Keratinocyte (primary cell): ENCODE data around the gene C1QTNF7. TPM values are rescaled to one million over a fixed set of nuclear protein-coding genes. Genes with fewer than 3 reads are reported as not detected.

Experiments used
- DNase-seq: peaks from one replicate; pipeline ENCODE4 v3.0.0-alpha.2; 2011; ENCODE audit warnings: low read depth, missing footprints, low spot score
- FAIRE-seq: peaks from 2 replicates; lab custom pipeline; 2011; peaks lifted over from hg19 to GRCh38; lab: Jason Lieb, UNC
- H2AFZ ChIP-seq: 2 replicates; pipeline ENCODE4 v1.6.0; 2012; ENCODE audit warnings: low read length, control low read depth, inconsistent platforms; ENCODE audit not compliant: control insufficient read depth
- H3K27ac ChIP-seq: 2 replicates; pipeline ENCODE4 v1.5.1; 2011; ENCODE audit warnings: low read length; ENCODE audit not compliant: control insufficient read depth, insufficient read depth
- H3K27me3 ChIP-seq: 3 replicates; pipeline ENCODE4 v1.6.0; 2011; ENCODE audit warnings: low read length; ENCODE audit not compliant: control insufficient read depth, insufficient read depth; ENCODE audit errors: extremely low read depth
- H3K36me3 ChIP-seq, 2 experiments: 2 replicates in 1 of 2; 3 replicates in 1 of 2; pipeline ENCODE4 v1.5.1; 2011; ENCODE audit warnings: low read length in 2 of 2, mild to moderate bottlenecking in 1 of 2; ENCODE audit not compliant: control insufficient read depth in 2 of 2, insufficient read depth in 2 of 2; ENCODE audit errors: extremely low read depth in 1 of 2
- H3K4me1 ChIP-seq: 3 replicates; pipeline ENCODE4 v1.5.1; 2011; ENCODE audit warnings: low read length; ENCODE audit not compliant: control insufficient read depth, insufficient read depth; ENCODE audit errors: extremely low read depth
- H3K4me2 ChIP-seq: 3 replicates; pipeline ENCODE4 v1.6.0; 2011; ENCODE audit warnings: low read depth, low read length; ENCODE audit not compliant: control insufficient read depth, insufficient read depth; ENCODE audit errors: extremely low read depth
- H3K4me3 ChIP-seq, 3 experiments: fragments of 200-600 bp in 1 of 3; sonication (generic) in 1 of 3; 2 replicates in 2 of 3; 3 replicates in 1 of 3; pipeline ENCODE4 v1.5.1; 2011 to 2016; ENCODE audit warnings: low read length in 3 of 3, mild to moderate bottlenecking in 3 of 3, control low read depth in 2 of 3, inconsistent platforms in 1 of 3, low read depth in 1 of 3, mixed read lengths in 1 of 3, mixed run types in 1 of 3, moderate library complexity in 1 of 3; ENCODE audit not compliant: control insufficient read depth in 2 of 3, insufficient read depth in 2 of 3; ENCODE audit errors: extremely low read depth in 1 of 3
- H3K79me2 ChIP-seq: 2 replicates; pipeline ENCODE4 v1.6.0; 2012; ENCODE audit warnings: low read length; ENCODE audit not compliant: control insufficient read depth, insufficient read depth
- H3K9ac ChIP-seq: 3 replicates; pipeline ENCODE4 v1.6.0; 2011; ENCODE audit warnings: low read length; ENCODE audit not compliant: control insufficient read depth, insufficient read depth; ENCODE audit errors: extremely low read depth
- H3K9me1 ChIP-seq: 3 replicates; pipeline ENCODE4 v1.6.0; 2011; ENCODE audit warnings: low read length; ENCODE audit not compliant: control insufficient read depth, insufficient read depth; ENCODE audit errors: extremely low read depth
- H3K9me3 ChIP-seq: 2 replicates; pipeline ENCODE4 v1.5.1; 2012; ENCODE audit warnings: low read depth, low read length; ENCODE audit not compliant: control insufficient read depth
- H4K20me1 ChIP-seq: 3 replicates; pipeline ENCODE4 v1.6.0; 2011; ENCODE audit warnings: low read length; ENCODE audit not compliant: control insufficient read depth, insufficient read depth; ENCODE audit errors: extremely low read depth
- CTCF ChIP-seq, 3 experiments: IDR thresholded peaks in 1 of 3; conservative IDR thresholded peaks in 1 of 3; optimal IDR thresholded peaks in 1 of 3; 2 replicates in 2 of 3; 3 replicates in 1 of 3; pipeline versions ENCODE3 to v1.5.1; 2011; ENCODE audit warnings: low read length in 3 of 3, mild to moderate bottlenecking in 3 of 3, moderate library complexity in 2 of 3, control low read depth in 1 of 3, inconsistent platforms in 1 of 3; ENCODE audit not compliant: insufficient read depth in 2 of 3; ENCODE audit errors: extremely low read depth in 1 of 3
- EZH2 ChIP-seq: IDR thresholded peaks from one replicate; pipeline ENCODE4 v1.6.1; 2012; ENCODE audit warnings: inconsistent platforms, mild to moderate bottlenecking, low read length, moderate library complexity
- dilution Hi-C: fragments of 300-500 bp; cut with MboI; formaldehyde crosslinking; loops from one replicate; pipeline ENCODE4 v1.7.0; 2020; ENCODE audit warnings: low sequenced_read_pairs; ENCODE audit not compliant: extremely low pct_ligation_motif_present
- polyA plus RNA-seq, 5 experiments: library from polyadenylated mRNA; depleted of rRNA in 3 of 5; stranded (reverse) in 3 of 5; stranded (forward) in 1 of 5; unstranded in 1 of 5; fragments of >200 nt; gene quantifications; 1 replicate in 1 of 5; 2 replicates in 3 of 5; 3 replicates in 1 of 5; pipeline versions ENCODE4 v1.2.1 to v1.2.3, GENCODE V29; 2011 to 2012; ENCODE audit warnings: missing spikeins in 2 of 5, low read depth in 1 of 5, low replicate concordance in 1 of 5

Gene C1QTNF7
- polyA plus RNA-seq, 1 donor (not counting 4 experiments of a cell fraction or from before 2014, with no cell fraction given), result not detected

GRCh38 chr4:15420642-15421041 lies 7.2 kb upstream of the C1QTNF7 start:
- Histone ChIP-seq H4K20me1 (no peaks in the 10 kb centered on the region), H3K4me1 (peaks cover 17% of the 10 kb centered on the region), H3K9ac (no peak overlapping the region), H3K9me1 (no peaks in the 10 kb centered on the region), H3K9me3 (no peaks in the 10 kb centered on the region), H3K4me3 (no peak overlapping the region), H3K27me3 (no peaks in the 10 kb centered on the region), H3K4me2 (no peak overlapping the region), H3K79me2 (no peaks in the 10 kb centered on the region), H2AFZ (no peak overlapping the region), H3K27ac (no peak overlapping the region), H3K36me3 (no peaks in the 10 kb centered on the region)
- DNase-seq (no peak), FAIRE-seq (no peak)
- dilution Hi-C loops, result no loop called here
- no peak for TF ChIP-seq CTCF (optimal IDR thresholded peaks at IDR 0.05 in 1 of 3, IDR thresholded peaks at IDR 0.05 in 1 of 3, conservative IDR thresholded peaks at IDR 0.05 in 1 of 3; ENCODE audit: extremely low read depth in 1 of 3, insufficient read depth in 2 of 3, low read length in 3 of 3)
- TF ChIP-seq EZH2, result no peak

GRCh38 chr4:15423285-15423711 lies 4.5 kb upstream of the C1QTNF7 start:
- H3K9ac ChIP-seq, result no peak overlapping the region
- H3K9me1 ChIP-seq, result no peaks in the 10 kb centered on the region
- dilution Hi-C loops, result no loop called here
- H3K4me3 ChIP-seq, result no peak overlapping the region
- no peaks in the 10 kb centered on the region for H3K36me3 ChIP-seq
- no peak overlapping the region for H2AFZ ChIP-seq
- no peak overlapping the region for H3K27ac ChIP-seq
- H3K79me2 ChIP-seq, result no peaks in the 10 kb centered on the region
- H3K4me1 ChIP-seq, result peaks cover 23% of the 10 kb centered on the region
- H3K27me3 ChIP-seq, result no peaks in the 10 kb centered on the region
- DNase-seq, result no peak
- no peaks in the 10 kb centered on the region for H3K9me3 ChIP-seq
- TF ChIP-seq EZH2 (no peak), CTCF (optimal IDR thresholded peaks at IDR 0.05 in 1 of 3, IDR thresholded peaks at IDR 0.05 in 1 of 3, conservative IDR thresholded peaks at IDR 0.05 in 1 of 3; ENCODE audit: extremely low read depth in 1 of 3, insufficient read depth in 2 of 3, low read length in 3 of 3) (no peak)
- FAIRE-seq, result no peak
- H4K20me1 ChIP-seq, result no peaks in the 10 kb centered on the region
- H3K4me2 ChIP-seq, result no peak overlapping the region
